Keratinocyte (primary cell): ENCODE measurements around the gene AMBP.

Experiments
- CTCF ChIP-seq, 3 experiments: IDR thresholded peaks in 1 of 3; conservative IDR thresholded peaks in 1 of 3; optimal IDR thresholded peaks in 1 of 3; 2 replicates in 2 of 3; 3 replicates in 1 of 3; pipeline versions ENCODE3 to v1.5.1; 2011; ENCODE audit warnings: low read length in 3 of 3, mild to moderate bottlenecking in 3 of 3, moderate library complexity in 2 of 3, control low read depth in 1 of 3, inconsistent platforms in 1 of 3; ENCODE audit not compliant: insufficient read depth in 2 of 3; ENCODE audit errors: extremely low read depth in 1 of 3
- EZH2 ChIP-seq: IDR thresholded peaks from one replicate; pipeline ENCODE4 v1.6.1; 2012; ENCODE audit warnings: inconsistent platforms, mild to moderate bottlenecking, low read length, moderate library complexity

GRCh38 chr9:114123031-114123977, 45.2 kb upstream of the AMBP start:
- TF ChIP-seq EZH2, result no peak
- no peak for TF ChIP-seq CTCF (optimal IDR thresholded peaks at IDR 0.05 in 1 of 3, IDR thresholded peaks at IDR 0.05 in 1 of 3, conservative IDR thresholded peaks at IDR 0.05 in 1 of 3; ENCODE audit: extremely low read depth in 1 of 3, insufficient read depth in 2 of 3, low read length in 3 of 3)
